Measurements from ENCODE around the gene LRRTM4.

GRCh38 chr2:77434880-77435279, 87.3 kb downstream of the LRRTM4 start:
- TF ChIP-seq CTCF (IDR thresholded peaks at IDR 0.05) (no peak), POLR2A (IDR thresholded peaks at IDR 0.05) (no peak)

Measured in thyroid gland (tissue), 4 donors.